Kidney (tissue), 14 donors: Measurements from ENCODE around the gene CSKMT. TPM values are rescaled to one million over a fixed set of nuclear protein-coding genes. Genes with fewer than 3 reads are reported as not detected.

Source experiments
- DNase-seq, 5 donors: peaks; one replicate each; pipeline ENCODE4 v3.0.0-alpha.2; 2013 to 2020
- FAIRE-seq: peaks from 2 replicates; lab custom pipeline; 2012; peaks lifted over from hg19 to GRCh38; lab: Jason Lieb, UNC
- H3K27ac ChIP-seq, 2 donors: one replicate each; pipeline ENCODE4 v1.7.0; 2013; ENCODE audit warnings: low read depth in 2 of 2, low read length in 2 of 2, inconsistent platforms in 1 of 2
- H3K27me3 ChIP-seq: one replicate; pipeline ENCODE4 v1.7.1; 2013; ENCODE audit warnings: low read length, inconsistent platforms; ENCODE audit not compliant: control insufficient read depth, insufficient read depth
- H3K36me3 ChIP-seq, 3 donors: one replicate each; pipeline versions ENCODE4 v1.7.0 to v1.7.1; 2013; ENCODE audit warnings: low read length in 3 of 3, control low read depth in 1 of 3, inconsistent platforms in 1 of 3; ENCODE audit not compliant: insufficient read depth in 3 of 3, control insufficient read depth in 2 of 3
- H3K4me1 ChIP-seq, 3 donors: one replicate each; pipeline versions ENCODE4 v1.7.0 to v1.7.1; 2013; ENCODE audit warnings: low read length in 3 of 3, inconsistent platforms in 1 of 3, low read depth in 1 of 3; ENCODE audit not compliant: control insufficient read depth in 2 of 3, insufficient read depth in 2 of 3
- H3K4me3 ChIP-seq, 3 donors: one replicate each; pipeline versions ENCODE4 v1.7.0 to v1.8.1; 2013; ENCODE audit warnings: low read length in 3 of 3, control low read depth in 1 of 3, inconsistent platforms in 1 of 3
- H3K9ac ChIP-seq, 3 donors: one replicate each; pipeline versions ENCODE4 v1.7.0 to v1.7.1; 2013; ENCODE audit warnings: low read length in 3 of 3, control low read depth in 1 of 3, inconsistent platforms in 1 of 3
- H3K9me3 ChIP-seq, 3 donors: one replicate each; pipeline versions ENCODE4 v1.7.0 to v1.7.1; 2013; ENCODE audit warnings: low read length in 3 of 3, control low read depth in 1 of 3, inconsistent platforms in 1 of 3; ENCODE audit not compliant: control insufficient read depth in 2 of 3, insufficient read depth in 1 of 3
- CTCF ChIP-seq: IDR thresholded peaks from 3 replicates; pipeline ENCODE4 v1.5.1; 2012; ENCODE audit warnings: mild to moderate bottlenecking, moderate library complexity, borderline replicate concordance; ENCODE audit not compliant: insufficient read depth; ENCODE audit errors: extremely low read depth
- intact Hi-C: fragments of 100-400 bp; cut with DNase I; formaldehyde crosslinking; loops from one replicate; pipeline ENCODE4 v1.11.1; 2022
- polyA plus RNA-seq: library from polyadenylated mRNA; stranded (reverse); fragments of 350-450 nt; fragmentation: Illumina TruSeq; extraction: RNeasy Lipid Tissue Mini Kit (QIAGEN cat#74804); gene quantifications from one replicate; pipeline ENCODE4 v1.2.3, GENCODE V29; 2014; ENCODE audit warnings: low read depth, low replicate concordance; ENCODE audit not compliant: insufficient read depth
- total RNA-seq: library from RNA; stranded (reverse); fragmentation: NEBNext Ultra II Directional; extraction: Animal tissue kit (Norgen Biotek cat#: 25700); gene quantifications from one replicate; pipeline ENCODE4 v1.2.1, GENCODE V29; 2021
- donor health status: control.
- donor health status: control.
- donor health status: control.
- donor health status: control.
- donor health status: control.
- donor health status: DM: yes; HTN: yes; CAD: no.
- donor health status: Normal renal cell carcinoma (clear cell type).

Gene CSKMT
- total and polyA plus RNA-seq, 2 donors from 2014 or later = 8.2 to 12.1 TPM

DNA sequence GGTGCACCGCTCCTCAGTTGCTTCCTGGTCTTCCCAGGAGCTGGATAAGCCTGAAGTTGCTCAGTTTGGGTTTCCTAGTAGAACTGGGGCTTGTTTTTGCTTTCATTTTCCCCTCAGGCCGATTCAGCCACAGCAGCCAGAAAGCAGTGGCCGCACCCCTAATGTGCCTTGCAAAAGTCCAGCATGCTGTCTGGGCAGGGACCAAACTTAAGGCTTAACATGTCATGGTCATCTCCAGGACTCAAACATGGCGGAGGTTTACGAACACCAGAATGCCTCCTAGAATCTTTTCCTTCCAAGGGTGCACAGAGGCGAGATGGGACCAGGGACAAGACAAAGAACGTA, 44.9 kb downstream of the CSKMT start:
- TF ChIP-seq CTCF = no peak
- intact Hi-C loops = no loop called here
- H3K36me3 ChIP-seq = peaks cover 8 to 30% (median 10%) of the 10 kb centered on the region in 3 donors
- H3K9me3 ChIP-seq = no peaks in the 10 kb centered on the region
- FAIRE-seq (no peak), DNase-seq (no peak)
- H3K9ac ChIP-seq = peak overlapping the region; percentile 25 to 90 (median 81)
- H3K4me1 ChIP-seq = peaks cover 0 to 35% (median 30%) of the 10 kb centered on the region in 3 donors
- peak overlapping the region; percentile 89 to 97 for H3K27ac ChIP-seq
- H3K4me3 ChIP-seq = peak overlapping the region; percentile 60 to 91 (median 82)
- no peaks in the 10 kb centered on the region for H3K27me3 ChIP-seq

DNA sequence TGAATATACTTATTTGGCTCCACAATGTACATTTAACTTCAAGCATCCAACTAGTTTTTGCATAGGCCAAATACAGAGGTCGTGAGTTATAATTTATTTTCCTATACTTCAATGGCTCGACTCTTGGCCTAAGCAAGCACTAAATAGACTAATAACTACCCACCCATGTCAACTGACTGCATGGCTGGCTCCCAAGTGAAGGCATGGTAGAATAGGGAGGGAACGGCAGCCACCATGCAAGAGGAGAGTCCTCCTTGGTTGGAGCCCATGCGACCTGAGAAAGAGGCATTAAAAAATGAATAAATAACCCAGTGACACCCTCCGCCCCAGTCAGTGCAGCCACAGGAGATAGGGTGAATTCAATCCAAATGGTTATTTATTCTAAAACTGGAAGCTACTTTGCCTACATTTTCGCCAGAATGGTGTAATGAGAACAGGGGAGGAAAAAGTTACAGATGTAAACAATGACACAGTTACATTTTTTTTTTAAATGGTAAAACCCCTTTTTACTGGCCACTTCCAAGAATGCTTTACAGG, 47.2 kb downstream of the CSKMT start:
- Histone ChIP-seq H3K27me3 (no peaks in the 10 kb centered on the region), H3K4me1 (peaks cover 0 to 20% (median 16%) of the 10 kb centered on the region in 3 donors), H3K27ac (no peak overlapping the region), H3K9ac (no peak overlapping the region), H3K9me3 (no peaks in the 10 kb centered on the region), H3K36me3 (peaks cover 14 to 53% (median 28%) of the 10 kb centered on the region in 3 donors), H3K4me3 (no peak overlapping the region)
- FAIRE-seq (no peak), DNase-seq (peak in 2 of 5 donors; percentile 44 to 66)
- intact Hi-C loops = no loop called here
- TF ChIP-seq CTCF = no peak

DNA sequence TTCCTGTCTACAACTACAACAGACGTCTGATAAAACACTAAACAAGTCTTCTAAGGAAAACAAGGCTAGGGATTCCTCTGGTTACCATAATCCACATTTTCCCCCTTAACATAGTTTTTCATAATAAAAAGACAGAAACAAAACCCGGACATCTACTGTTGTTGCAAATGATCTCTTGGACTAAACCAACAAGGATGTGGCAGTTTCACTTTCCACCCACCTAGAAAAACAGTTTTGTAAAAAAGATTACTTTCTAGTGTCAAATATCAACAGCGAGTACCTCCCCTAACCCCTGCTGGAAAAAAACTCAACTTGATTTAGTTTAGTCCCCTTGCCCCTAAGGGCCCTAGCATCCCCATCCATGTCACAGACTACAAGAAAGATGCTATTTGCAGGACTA, 47.7 kb downstream of the CSKMT start:
- intact Hi-C loops = no loop called here
- H3K9me3 ChIP-seq = no peaks in the 10 kb centered on the region
- peak overlapping the region in 1 of 3 donors; percentile 47 for H3K9ac ChIP-seq
- peaks cover 16 to 58% (median 31%) of the 10 kb centered on the region in 3 donors for H3K36me3 ChIP-seq
- no peaks in the 10 kb centered on the region for H3K27me3 ChIP-seq
- TF ChIP-seq CTCF = no peak
- H3K4me1 ChIP-seq = peaks cover 0 to 20% (median 16%) of the 10 kb centered on the region in 3 donors
- peak in 1 of 5 donors; percentile 22 for DNase-seq
- H3K27ac ChIP-seq = no peak overlapping the region
- no peak overlapping the region for H3K4me3 ChIP-seq
- FAIRE-seq = no peak

GRCh38 chr11:62713343-62713742, 48.2 kb downstream of the CSKMT start:
- no peak for TF ChIP-seq CTCF
- H3K9me3 ChIP-seq = no peaks in the 10 kb centered on the region
- no peaks in the 10 kb centered on the region for H3K27me3 ChIP-seq
- H3K4me3 ChIP-seq = peak overlapping the region in 1 of 3 donors; percentile 8
- H3K27ac ChIP-seq = peak overlapping the region; percentile 43 to 45
- DNase-seq (no peak), FAIRE-seq (no peak)
- intact Hi-C loops = no loop called here
- H3K4me1 ChIP-seq = peaks cover 0 to 19% (median 15%) of the 10 kb centered on the region in 3 donors
- peaks cover 16 to 62% (median 32%) of the 10 kb centered on the region in 3 donors for H3K36me3 ChIP-seq
- H3K9ac ChIP-seq = peak overlapping the region in 1 of 3 donors; percentile 47
